ENCODE results near the gene PYGM.

- TF ChIP-seq POLR2AphosphoS5 (IDR thresholded peaks at IDR 0.05; ENCODE audit: borderline replicate concordance, low read depth, low read length) (no peak), EZH2 (IDR thresholded peaks at IDR 0.05) (no peak)
Observed at GRCh38 chr11:64710418-64711137, 49.2 kb downstream of the PYGM start.
